Natural killer cell (primary cell): ENCODE data around the gene NSFL1C. TPM values are rescaled to one million over a fixed set of nuclear protein-coding genes. Genes with fewer than 3 reads are reported as not detected.

Source experiments
- ATAC-seq, 3 donors: fragments of 150-1000 bp in 2 of 3; fragments of 200-7000 bp in 1 of 3; cut with Tn5 transposase; 1 replicate in 1 of 3; 2 replicates in 2 of 3; pipeline ENCODE4 v1.10.0; 2021; ENCODE audit warnings: mild to moderate bottlenecking in 2 of 3, moderate library complexity in 2 of 3
- DNase-seq, 2 donors: peaks; one replicate each; pipeline versions ENCODE4 v3.0.0 to v3.0.0-alpha.2; 2013 to 2021; ENCODE audit warnings: mixed read lengths in 1 of 2
- H3K27ac ChIP-seq: one replicate; pipeline ENCODE4 v1.5.1; 2013; ENCODE audit warnings: mild to moderate bottlenecking, low read length
- H3K27me3 ChIP-seq: one replicate; pipeline ENCODE4 v1.6.1; 2013; ENCODE audit warnings: low read length; ENCODE audit not compliant: control insufficient read depth, insufficient read depth
- H3K36me3 ChIP-seq: one replicate; pipeline ENCODE4 v1.6.1; 2013; ENCODE audit warnings: low read length; ENCODE audit not compliant: control insufficient read depth, insufficient read depth
- H3K4me1 ChIP-seq: one replicate; pipeline ENCODE4 v1.6.1; 2013; ENCODE audit warnings: low read length; ENCODE audit not compliant: control insufficient read depth, insufficient read depth
- H3K4me3 ChIP-seq: one replicate; pipeline ENCODE4 v1.5.1; 2013; ENCODE audit warnings: low read length
- H3K9me3 ChIP-seq: one replicate; pipeline ENCODE4 v1.6.1; 2013; ENCODE audit warnings: low read length; ENCODE audit not compliant: control insufficient read depth, insufficient read depth
- H3K27ac Mint-ChIP-seq, 2 donors: one replicate each; pipeline ENCODE4 v1.8.0; 2022; ENCODE audit warnings: mild to moderate bottlenecking in 2 of 2, mixed read lengths in 2 of 2, moderate library complexity in 1 of 2
- H3K27me3 Mint-ChIP-seq, 2 donors: one replicate each; pipeline ENCODE4 v1.8.0; 2022; ENCODE audit warnings: low read depth in 2 of 2, mixed read lengths in 2 of 2
- H3K36me3 Mint-ChIP-seq: one replicate; pipeline ENCODE4 v1.8.0; 2022; ENCODE audit warnings: mixed read lengths
- H3K4me1 Mint-ChIP-seq, 2 donors: one replicate each; pipeline ENCODE4 v1.8.0; 2022; ENCODE audit warnings: mixed read lengths in 2 of 2
- H3K4me3 Mint-ChIP-seq: one replicate; pipeline ENCODE4 v1.8.0; 2022; ENCODE audit warnings: mild to moderate bottlenecking, moderate library complexity, mixed read lengths
- H3K9me3 Mint-ChIP-seq, 2 donors: one replicate each; pipeline ENCODE4 v1.8.0; 2022; ENCODE audit warnings: mixed read lengths in 2 of 2
- WGBS: methylation state at CpG from one replicate; pipeline ENCODE4 v1.1.7; 2013; ENCODE audit warnings: missing lambda C conversion rate; ENCODE audit not compliant: insufficient coverage; 5-methylcytosine and 5-hydroxymethylcytosine counted together
- intact Hi-C: fragments of 100-400 bp; cut with micrococcal nuclease; formaldehyde crosslinking; loops from one replicate; pipeline ENCODE4 v1.14.2; 2022
- total RNA-seq, 4 donors: library from RNA; stranded (reverse); fragments of 120-200 nt in 1 of 4; gene quantifications; one replicate each; pipeline versions ENCODE4 v1.2.3 to v1.2.4, GENCODE V29; 2013 to 2022
- TF ChIP-seq, protein P1 (sequence below): fragments of 200-600 bp; IDR thresholded peaks from one replicate; pipeline ENCODE4 v1.8.0; 2022; ENCODE audit warnings: antibody characterized with exemption

NSFL1C gene
- total RNA-seq, 3 donors from 2014 or later (not counting 1 experiment from before 2014, with no cell fraction given) = 53.9 to 69.0 (median 66.2) TPM

DNA sequence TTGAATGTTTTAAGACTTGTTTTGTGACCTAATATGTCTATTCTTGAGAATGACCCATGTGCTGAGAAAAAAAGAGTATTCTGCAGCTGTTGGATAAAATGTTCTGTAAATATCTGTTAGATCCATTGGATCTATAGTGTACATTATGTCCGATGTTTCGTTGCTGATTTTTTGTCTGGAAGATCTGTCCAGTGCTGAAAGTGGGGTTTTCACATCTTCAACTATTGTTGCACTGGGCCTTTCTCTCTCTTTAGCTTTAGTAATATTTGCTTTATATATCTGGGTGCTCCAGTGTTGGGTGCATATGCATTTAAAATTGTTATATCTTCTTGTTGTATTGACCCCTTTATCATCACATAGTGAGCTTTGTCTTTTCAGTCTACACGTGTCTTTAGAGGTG, 30.3 kb upstream of the NSFL1C start:
- Mint-ChIP-seq H3K4me3 (no peak overlapping the region), H3K4me1 (no peaks in the 10 kb centered on the region), H3K36me3 (peaks cover 7% of the 10 kb centered on the region), H3K9me3 (no peaks in the 10 kb centered on the region), H3K27me3 (peaks cover 46 to 93% of the 10 kb centered on the region in 2 donors), H3K27ac (no peak overlapping the region)
- Histone ChIP-seq H3K27me3 (peaks cover 7% of the 10 kb centered on the region), H3K4me3 (no peak overlapping the region), H3K27ac (no peak overlapping the region), H3K36me3 (no peaks in the 10 kb centered on the region), H3K9me3 (no peaks in the 10 kb centered on the region), H3K4me1 (no peaks in the 10 kb centered on the region)
- intact Hi-C loops = no loop called here
- DNase-seq = no peak
- ATAC-seq = no peak
- TF ChIP-seq, protein P1, sequence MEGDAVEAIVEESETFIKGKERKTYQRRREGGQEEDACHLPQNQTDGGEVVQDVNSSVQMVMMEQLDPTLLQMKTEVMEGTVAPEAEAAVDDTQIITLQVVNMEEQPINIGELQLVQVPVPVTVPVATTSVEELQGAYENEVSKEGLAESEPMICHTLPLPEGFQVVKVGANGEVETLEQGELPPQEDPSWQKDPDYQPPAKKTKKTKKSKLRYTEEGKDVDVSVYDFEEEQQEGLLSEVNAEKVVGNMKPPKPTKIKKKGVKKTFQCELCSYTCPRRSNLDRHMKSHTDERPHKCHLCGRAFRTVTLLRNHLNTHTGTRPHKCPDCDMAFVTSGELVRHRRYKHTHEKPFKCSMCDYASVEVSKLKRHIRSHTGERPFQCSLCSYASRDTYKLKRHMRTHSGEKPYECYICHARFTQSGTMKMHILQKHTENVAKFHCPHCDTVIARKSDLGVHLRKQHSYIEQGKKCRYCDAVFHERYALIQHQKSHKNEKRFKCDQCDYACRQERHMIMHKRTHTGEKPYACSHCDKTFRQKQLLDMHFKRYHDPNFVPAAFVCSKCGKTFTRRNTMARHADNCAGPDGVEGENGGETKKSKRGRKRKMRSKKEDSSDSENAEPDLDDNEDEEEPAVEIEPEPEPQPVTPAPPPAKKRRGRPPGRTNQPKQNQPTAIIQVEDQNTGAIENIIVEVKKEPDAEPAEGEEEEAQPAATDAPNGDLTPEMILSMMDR = no peak
- WGBS = 97% methylated on average over 2 of the region's 3 CpGs

DNA sequence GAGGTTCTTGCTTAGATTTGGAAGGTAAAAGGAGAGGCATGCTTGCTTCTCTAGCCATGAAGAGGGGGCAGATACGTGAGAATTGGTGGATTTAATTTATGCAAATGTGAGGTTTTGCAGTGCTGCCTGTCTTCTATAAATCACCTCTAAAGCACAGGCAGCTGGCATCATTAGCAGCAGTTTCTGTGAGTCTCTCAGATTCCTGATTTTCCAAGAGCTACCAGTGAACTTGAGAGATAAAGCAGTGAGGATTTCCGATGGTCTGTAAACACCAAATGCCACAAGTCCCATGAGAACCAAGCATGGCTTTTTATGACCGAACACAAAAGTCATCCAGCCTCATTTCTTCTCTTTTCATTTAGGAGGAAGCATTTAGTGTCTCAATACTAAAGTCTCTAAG, 27.8 kb upstream of the NSFL1C start:
- no peak for ATAC-seq
- no peak for DNase-seq
- Histone ChIP-seq H3K4me3 (no peak overlapping the region), H3K4me1 (no peaks in the 10 kb centered on the region), H3K36me3 (no peaks in the 10 kb centered on the region), H3K27ac (no peak overlapping the region), H3K9me3 (no peaks in the 10 kb centered on the region), H3K27me3 (no peaks in the 10 kb centered on the region)
- WGBS = 12% methylated on average over 3 of the region's 3 CpGs
- H3K36me3 Mint-ChIP-seq = peaks cover 7% of the 10 kb centered on the region
- H3K4me1 Mint-ChIP-seq = no peaks in the 10 kb centered on the region
- intact Hi-C loops = no loop called here
- TF ChIP-seq, protein P1 = no peak
- H3K9me3 Mint-ChIP-seq = no peaks in the 10 kb centered on the region
- no peak overlapping the region for H3K4me3 Mint-ChIP-seq
- no peak overlapping the region for H3K27ac Mint-ChIP-seq
- peaks cover 51 to 89% of the 10 kb centered on the region in 2 donors for H3K27me3 Mint-ChIP-seq

DNA sequence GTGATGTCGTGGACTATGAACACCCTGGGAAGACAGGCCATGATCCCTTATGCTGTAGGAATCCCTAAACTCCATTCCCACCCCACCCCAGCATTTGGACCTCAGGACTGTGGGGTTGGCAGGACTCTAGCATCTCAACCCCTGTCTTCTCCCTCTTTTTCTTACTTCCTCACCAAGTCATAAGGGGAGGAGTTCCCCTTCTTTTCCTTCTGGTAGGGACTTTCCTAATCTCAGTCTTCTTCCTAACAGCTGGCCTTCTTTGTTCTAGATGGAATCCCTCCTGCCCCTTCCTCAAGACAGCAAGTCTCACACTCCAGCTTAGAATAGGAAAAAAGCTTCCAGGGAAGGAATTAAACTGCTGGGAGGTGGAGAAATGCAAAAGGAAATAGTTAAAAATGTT, 26.9 kb upstream of the NSFL1C start:
- TF ChIP-seq, protein P1 = no peak
- H3K27ac ChIP-seq = no peak overlapping the region

More for the DNA sequence above, 26.9 kb upstream of the NSFL1C start:
- WGBS = 43% methylated on average over 1 of the region's 1 CpG
- H3K4me3 Mint-ChIP-seq = no peak overlapping the region
- H3K4me1 Mint-ChIP-seq = no peaks in the 10 kb centered on the region
- H3K36me3 Mint-ChIP-seq = peaks cover 7% of the 10 kb centered on the region
- H3K27me3 Mint-ChIP-seq = peaks cover 52 to 89% of the 10 kb centered on the region in 2 donors
- H3K27ac Mint-ChIP-seq = no peak overlapping the region
- DNase-seq (no peak), ATAC-seq (no peak)
- Histone ChIP-seq H3K4me1 (no peaks in the 10 kb centered on the region), H3K36me3 (no peaks in the 10 kb centered on the region), H3K4me3 (no peak overlapping the region), H3K27me3 (no peaks in the 10 kb centered on the region), H3K9me3 (no peaks in the 10 kb centered on the region)
- no peaks in the 10 kb centered on the region for H3K9me3 Mint-ChIP-seq
- intact Hi-C loops = no loop called here
